A673 (cell line): ENCODE measurements around the gene COBLL1.
A peak's percentile ranks its signal among the peaks of the same experiment; 100 is the strongest.

Source experiments
- CTCF ChIP-seq: fragments of 300-800, 200-600 bp; sonication (generic); conservative IDR thresholded peaks from 2 replicates; pipeline ENCODE4 v1.5.1; 2017; ENCODE audit warnings: low read depth, mild to moderate bottlenecking, antibody characterized with exemption, low read length, moderate library complexity, mixed read lengths
- EZH2 ChIP-seq: fragments of 200-600 bp; sonication (generic); IDR thresholded peaks from 2 replicates; pipeline ENCODE4 v1.6.1; 2017; ENCODE audit warnings: borderline replicate concordance, low read depth, mild to moderate bottlenecking, mixed read lengths, antibody characterized with exemption, low read length; ENCODE audit not compliant: poor library complexity, severe bottlenecking

- peak; percentile 24; the same call in 1 of the 2 replicates for TF ChIP-seq CTCF
- no peak for TF ChIP-seq EZH2
These were observed 145.0 kb downstream of the COBLL1 start for GRCh38 chr2:164696634-164697033.
